Esophagus muscularis mucosa (tissue), 4 donors: ENCODE data around the gene CLINT1. TPM values are rescaled to one million over a fixed set of nuclear protein-coding genes. Genes with fewer than 3 reads are reported as not detected.
A peak's percentile ranks its signal among the peaks of the same experiment; 100 is the strongest.

ENCODE experiments used
- DNase-seq: peaks from one replicate; pipeline ENCODE4 v3.0.0-alpha.2; 2017; ENCODE audit errors: extremely low spot score
- H3K27ac ChIP-seq, 4 donors: fragments of 200-600 bp; sonication (generic); replicated peaks in 1 of 4; 1 replicate in 3 of 4; 2 replicates in 1 of 4; pipeline ENCODE4 v1.5.1; 2016 to 2019; ENCODE audit warnings: mild to moderate bottlenecking in 1 of 4
- H3K27me3 ChIP-seq, 4 donors: fragments of 200-600 bp; sonication (generic); one replicate each; pipeline versions ENCODE4 v1.5.1 to v1.6.0; 2016 to 2019
- H3K36me3 ChIP-seq, 4 donors: fragments of 200-600 bp; sonication (generic); one replicate each; pipeline ENCODE4 v1.5.1; 2016 to 2019
- H3K4me1 ChIP-seq, 4 donors: fragments of 200-600 bp; sonication (generic); one replicate each; pipeline ENCODE4 v1.5.1; 2016 to 2019
- H3K4me3 ChIP-seq, 4 donors: fragments of 200-600 bp; sonication (generic); 1 replicate in 2 of 4; 2 replicates in 2 of 4; pipeline ENCODE4 v1.5.1; 2016 to 2019; ENCODE audit warnings: mild to moderate bottlenecking in 4 of 4, moderate library complexity in 1 of 4
- H3K9me3 ChIP-seq, 4 donors: fragments of 200-600 bp; sonication (generic); 1 replicate in 3 of 4; 2 replicates in 1 of 4; pipeline ENCODE4 v1.5.1; 2016 to 2019
- EP300 ChIP-seq: sonication (generic); formaldehyde crosslinking; IDR thresholded peaks from one replicate; pipeline ENCODE4 v1.6.1; 2017; ENCODE audit warnings: antibody characterized with exemption
- POLR2A ChIP-seq: fragments of 450-650 bp; IDR thresholded peaks from one replicate; pipeline ENCODE4 v1.6.1; 2017; ENCODE audit warnings: antibody characterized with exemption, moderate library complexity, mild to moderate bottlenecking, low read depth
- POLR2AphosphoS5 ChIP-seq, 2 donors: sonication (generic); formaldehyde crosslinking; IDR thresholded peaks; one replicate each; pipeline ENCODE4 v1.6.1; 2017; ENCODE audit warnings: antibody characterized with exemption in 2 of 2
- WGBS: methylation state at CpG from one replicate; pipeline ENCODE4 v1.1.5; 2018; 5-methylcytosine and 5-hydroxymethylcytosine counted together
- intact Hi-C: fragments of 100-400 bp; cut with DNase I; formaldehyde crosslinking; loops from one replicate; pipeline ENCODE4 v1.15.1; 2023
- total RNA-seq, 4 donors: library from RNA; depleted of rRNA; stranded (reverse); fragments of >200 nt; gene quantifications; one replicate each; pipeline versions ENCODE4 v1.1.0 to v1.2.1, GENCODE V29; 2016
- TF ChIP-seq, protein P1 (sequence below), 3 experiments: fragments of 200-600 bp in 2 of 3; fragments of 450-650 bp in 1 of 3; sonication (generic) in 2 of 3; IDR thresholded peaks; one replicate each; pipeline ENCODE4 v1.5.1; 2017 to 2019; ENCODE audit warnings: antibody characterized with exemption in 3 of 3, mild to moderate bottlenecking in 2 of 3, moderate library complexity in 1 of 3

CLINT1 gene
- total RNA-seq, 4 donors from 2014 or later, result 84.3 to 118 (median 107) TPM

DNA sequence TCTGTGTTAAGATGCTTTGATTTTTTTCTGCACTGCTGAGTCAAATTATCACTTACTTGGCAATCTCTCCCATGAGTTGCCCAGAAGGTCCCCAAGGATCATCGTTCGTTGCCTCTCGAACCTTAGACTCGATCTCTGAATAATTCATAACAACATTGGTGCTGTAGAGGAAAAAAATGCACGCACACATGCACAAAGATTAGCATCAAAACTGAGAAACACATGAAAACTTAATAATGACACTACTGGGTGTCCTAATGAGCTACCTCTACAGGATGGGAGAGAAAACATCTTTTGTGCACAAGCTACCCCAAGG lies 41.6 kb downstream of the CLINT1 start:
- H3K27ac ChIP-seq, result no peak overlapping the region
- H3K27me3 ChIP-seq, result no peaks in the 10 kb centered on the region
- intact Hi-C loops, result loop anchor here (2.0 to 10.0 kb wide), 4 partner anchors 40 to 177 kb away; partner anchors contain the start of gene CLINT1
- no peak overlapping the region for H3K4me3 ChIP-seq
- WGBS, result 79% methylated on average over 5 of the region's 5 CpGs
- no peaks in the 10 kb centered on the region for H3K9me3 ChIP-seq
- TF ChIP-seq EP300 (no peak), POLR2A (no peak), POLR2AphosphoS5 (IDR thresholded peaks at IDR 0.05) (no peak)
- TF ChIP-seq, protein P1, sequence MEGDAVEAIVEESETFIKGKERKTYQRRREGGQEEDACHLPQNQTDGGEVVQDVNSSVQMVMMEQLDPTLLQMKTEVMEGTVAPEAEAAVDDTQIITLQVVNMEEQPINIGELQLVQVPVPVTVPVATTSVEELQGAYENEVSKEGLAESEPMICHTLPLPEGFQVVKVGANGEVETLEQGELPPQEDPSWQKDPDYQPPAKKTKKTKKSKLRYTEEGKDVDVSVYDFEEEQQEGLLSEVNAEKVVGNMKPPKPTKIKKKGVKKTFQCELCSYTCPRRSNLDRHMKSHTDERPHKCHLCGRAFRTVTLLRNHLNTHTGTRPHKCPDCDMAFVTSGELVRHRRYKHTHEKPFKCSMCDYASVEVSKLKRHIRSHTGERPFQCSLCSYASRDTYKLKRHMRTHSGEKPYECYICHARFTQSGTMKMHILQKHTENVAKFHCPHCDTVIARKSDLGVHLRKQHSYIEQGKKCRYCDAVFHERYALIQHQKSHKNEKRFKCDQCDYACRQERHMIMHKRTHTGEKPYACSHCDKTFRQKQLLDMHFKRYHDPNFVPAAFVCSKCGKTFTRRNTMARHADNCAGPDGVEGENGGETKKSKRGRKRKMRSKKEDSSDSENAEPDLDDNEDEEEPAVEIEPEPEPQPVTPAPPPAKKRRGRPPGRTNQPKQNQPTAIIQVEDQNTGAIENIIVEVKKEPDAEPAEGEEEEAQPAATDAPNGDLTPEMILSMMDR (IDR thresholded peaks at IDR 0.05), result no peak
- H3K36me3 ChIP-seq, result peaks cover 7 to 30% (median 17%) of the 10 kb centered on the region in 4 donors
- DNase-seq, result no peak
- H3K4me1 ChIP-seq, result peaks cover 17 to 61% (median 57%) of the 10 kb centered on the region in 4 donors

DNA sequence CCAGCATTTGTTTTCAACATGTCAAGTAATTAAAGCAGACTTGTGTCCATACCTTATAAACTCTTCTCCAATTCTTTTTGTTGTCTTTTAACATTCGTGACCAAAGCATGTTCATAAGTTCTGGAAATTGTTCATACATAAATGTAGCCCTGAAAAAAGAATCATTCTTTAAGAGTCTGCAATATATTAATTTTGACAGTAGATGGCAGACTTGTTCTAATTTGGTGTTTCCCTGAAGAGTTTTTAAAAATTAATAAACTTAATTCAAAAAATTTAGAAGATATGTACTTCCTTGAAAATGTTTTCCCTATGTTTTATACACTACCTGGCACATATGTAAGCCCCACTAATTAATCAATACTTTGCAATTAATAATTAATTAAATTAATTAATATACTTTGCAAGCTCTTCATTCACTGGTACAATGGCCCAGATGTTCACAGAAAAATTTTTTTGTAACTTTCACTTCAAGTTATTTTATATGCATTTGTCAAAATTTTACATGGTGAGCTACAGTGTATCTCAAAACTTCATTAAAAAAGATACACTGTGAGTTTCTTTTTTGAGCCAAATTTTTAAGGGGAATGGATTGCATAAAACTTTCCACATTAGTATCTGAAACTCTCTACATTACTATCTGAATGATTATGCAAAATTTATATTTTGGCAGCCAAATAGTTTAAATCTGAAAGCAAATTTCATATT lies 42.1 kb downstream of the CLINT1 start:
- DNase-seq, result no peak
- H3K4me1 ChIP-seq, result peaks cover 17 to 60% (median 57%) of the 10 kb centered on the region in 4 donors
- intact Hi-C loops, result loop anchor here (2.0 to 10.0 kb wide), 4 partner anchors 40 to 178 kb away; partner anchors contain the start of gene CLINT1
- 36% methylated on average over 1 of the region's 1 CpG for WGBS
- H3K9me3 ChIP-seq, result no peaks in the 10 kb centered on the region
- H3K36me3 ChIP-seq, result peaks cover 7 to 35% (median 20%) of the 10 kb centered on the region in 4 donors
- H3K27ac ChIP-seq, result no peak overlapping the region
- no peak overlapping the region for H3K4me3 ChIP-seq
- TF ChIP-seq POLR2AphosphoS5 (IDR thresholded peaks at IDR 0.05) (no peak), EP300 (no peak), POLR2A (no peak)
- TF ChIP-seq, protein P1 (IDR thresholded peaks at IDR 0.05), result peak; percentile 62 to 71 (median 62)
- H3K27me3 ChIP-seq, result no peaks in the 10 kb centered on the region

DNA sequence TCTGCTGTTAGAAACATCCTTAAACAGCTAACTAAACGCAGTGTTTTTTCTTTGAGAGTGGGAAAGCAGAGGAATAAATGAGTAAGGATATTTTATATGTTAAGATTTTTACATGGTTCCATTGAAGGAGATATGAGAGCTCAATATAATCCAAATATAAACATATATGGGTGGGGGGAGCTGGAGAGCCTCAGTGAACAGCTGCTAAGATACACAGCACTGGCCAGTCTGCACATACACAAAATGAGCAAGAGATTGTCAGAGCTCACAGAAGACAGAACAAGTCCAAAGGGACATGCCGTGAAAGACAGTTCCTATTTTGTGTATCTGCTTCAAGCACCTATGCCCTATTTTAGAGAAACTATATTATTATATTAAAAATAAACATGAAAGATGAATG lies 46.9 kb downstream of the CLINT1 start:
- no peak for DNase-seq
- TF ChIP-seq POLR2AphosphoS5 (IDR thresholded peaks at IDR 0.05), result no peak
- no peak for TF ChIP-seq POLR2A
- TF ChIP-seq, protein P1 (IDR thresholded peaks at IDR 0.05), result no peak
- TF ChIP-seq EP300, result no peak
- Histone ChIP-seq H3K4me3 (no peak overlapping the region), H3K9me3 (no peaks in the 10 kb centered on the region), H3K27me3 (no peaks in the 10 kb centered on the region), H3K27ac (no peak overlapping the region), H3K36me3 (peaks cover 11 to 59% (median 34%) of the 10 kb centered on the region in 4 donors), H3K4me1 (peaks cover 0 to 33% (median 23%) of the 10 kb centered on the region in 4 donors)
- intact Hi-C loops, result loop anchor here (10.0 kb wide), 1 partner anchor 103 kb away; no protein-coding TSS in a partner anchor
- 86% methylated on average over 2 of the region's 2 CpGs for WGBS

DNA sequence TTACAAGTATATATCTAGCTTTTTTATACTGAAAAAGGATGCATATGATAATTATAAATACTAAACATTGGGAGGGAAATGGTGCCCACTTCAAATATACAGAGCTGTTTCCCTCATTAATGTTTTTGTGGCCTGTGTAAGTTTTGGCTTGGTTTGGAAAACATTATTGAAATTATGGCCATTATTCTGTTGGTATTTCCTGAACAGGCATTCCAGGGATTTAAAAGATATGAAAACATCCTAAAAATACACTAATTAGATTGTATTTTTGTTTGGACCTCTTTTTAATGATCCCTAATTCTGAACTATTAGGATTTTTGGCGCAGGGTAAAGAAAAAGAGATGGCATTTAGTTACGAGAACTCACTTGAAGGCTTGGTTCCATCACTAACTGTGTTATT lies 50.9 kb downstream of the CLINT1 start:
- no peak overlapping the region for H3K4me3 ChIP-seq
- H3K27me3 ChIP-seq, result no peaks in the 10 kb centered on the region
- H3K9me3 ChIP-seq, result no peaks in the 10 kb centered on the region
- DNase-seq, result no peak
- intact Hi-C loops, result no loop called here
- TF ChIP-seq POLR2AphosphoS5 (IDR thresholded peaks at IDR 0.05) (no peak), EP300 (no peak), POLR2A (no peak)
- TF ChIP-seq, protein P1 (IDR thresholded peaks at IDR 0.05), result no peak
- WGBS, result 65% methylated on average over 2 of the region's 2 CpGs
- peaks cover 0 to 20% (median 11%) of the 10 kb centered on the region in 4 donors for H3K4me1 ChIP-seq
- no peak overlapping the region for H3K27ac ChIP-seq
- peaks cover 34 to 71% (median 50%) of the 10 kb centered on the region in 4 donors for H3K36me3 ChIP-seq
